Stomach (tissue), 4 donors: ENCODE data around the gene ABHD2.

Experiments
- EP300 ChIP-seq: sonication (generic); formaldehyde crosslinking; IDR thresholded peaks from one replicate; pipeline ENCODE4 v1.6.1; 2017; ENCODE audit warnings: antibody characterized with exemption
- POLR2A ChIP-seq, 4 donors: fragments of 450-650 bp; IDR thresholded peaks; one replicate each; pipeline ENCODE4 v1.6.1; 2016; ENCODE audit warnings: antibody characterized with exemption in 4 of 4, control low read depth in 2 of 4, mild to moderate bottlenecking in 1 of 4, moderate library complexity in 1 of 4
- POLR2AphosphoS5 ChIP-seq, 3 donors: sonication (generic); formaldehyde crosslinking; IDR thresholded peaks; one replicate each; pipeline ENCODE4 v1.6.1; 2016; ENCODE audit warnings: antibody characterized with exemption in 3 of 3
- TF ChIP-seq, protein P1 (sequence below), 7 experiments: fragments of 450-650 bp in 4 of 7; fragments of 200-600 bp in 3 of 7; sonication (generic) in 3 of 7; IDR thresholded peaks; one replicate each; pipeline ENCODE4 v1.5.1; 2016 to 2019; ENCODE audit warnings: antibody characterized with exemption in 7 of 7, control low read depth in 2 of 7, mild to moderate bottlenecking in 1 of 7

DNA sequence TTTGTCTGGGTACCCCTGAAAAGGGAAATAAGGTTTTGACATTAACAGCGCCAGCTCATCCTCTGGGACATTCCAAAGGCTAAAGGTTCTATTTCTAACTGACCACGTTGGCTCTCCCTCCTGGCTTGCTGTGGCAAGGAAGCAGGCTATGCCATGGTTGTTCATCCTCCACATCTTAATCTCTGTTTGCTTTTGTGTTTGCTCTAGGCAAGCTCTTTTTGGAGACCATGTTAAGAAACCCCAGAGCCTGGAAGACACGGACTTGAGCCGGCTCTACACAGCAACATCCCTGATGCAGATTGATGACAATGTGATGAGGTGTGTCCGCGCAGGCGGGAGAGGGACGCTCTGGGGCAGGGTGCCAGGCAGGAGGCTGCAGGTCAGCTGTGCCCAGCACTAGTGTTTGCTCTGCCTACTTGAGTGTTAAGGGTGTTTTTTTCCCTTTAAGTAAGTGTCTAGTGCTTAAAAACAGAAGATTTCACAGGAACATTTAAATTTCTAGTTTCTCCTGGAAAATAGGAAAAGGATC is 99.8 kb downstream of the ABHD2 start:
- TF ChIP-seq, protein P1, sequence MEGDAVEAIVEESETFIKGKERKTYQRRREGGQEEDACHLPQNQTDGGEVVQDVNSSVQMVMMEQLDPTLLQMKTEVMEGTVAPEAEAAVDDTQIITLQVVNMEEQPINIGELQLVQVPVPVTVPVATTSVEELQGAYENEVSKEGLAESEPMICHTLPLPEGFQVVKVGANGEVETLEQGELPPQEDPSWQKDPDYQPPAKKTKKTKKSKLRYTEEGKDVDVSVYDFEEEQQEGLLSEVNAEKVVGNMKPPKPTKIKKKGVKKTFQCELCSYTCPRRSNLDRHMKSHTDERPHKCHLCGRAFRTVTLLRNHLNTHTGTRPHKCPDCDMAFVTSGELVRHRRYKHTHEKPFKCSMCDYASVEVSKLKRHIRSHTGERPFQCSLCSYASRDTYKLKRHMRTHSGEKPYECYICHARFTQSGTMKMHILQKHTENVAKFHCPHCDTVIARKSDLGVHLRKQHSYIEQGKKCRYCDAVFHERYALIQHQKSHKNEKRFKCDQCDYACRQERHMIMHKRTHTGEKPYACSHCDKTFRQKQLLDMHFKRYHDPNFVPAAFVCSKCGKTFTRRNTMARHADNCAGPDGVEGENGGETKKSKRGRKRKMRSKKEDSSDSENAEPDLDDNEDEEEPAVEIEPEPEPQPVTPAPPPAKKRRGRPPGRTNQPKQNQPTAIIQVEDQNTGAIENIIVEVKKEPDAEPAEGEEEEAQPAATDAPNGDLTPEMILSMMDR (IDR thresholded peaks at IDR 0.05), result no peak
- TF ChIP-seq POLR2A (IDR thresholded peaks at IDR 0.05) (no peak), POLR2AphosphoS5 (IDR thresholded peaks at IDR 0.05) (no peak), EP300 (no peak)
